DND-41 (cell line): Measurements from ENCODE around the gene FLT3.
"Not testable (repeated sequence)": the region's sequence is repeated elsewhere in the genome, so short reads cannot be mapped to it uniquely, and the experiment has no call there.

Experiments
- ATAC-seq: fragments of 200-7000 bp; cut with Tn5 transposase; 3 replicates; pipeline ENCODE4 v1.9.1; 2021; ENCODE audit warnings: low read depth; ENCODE audit not compliant: insufficient read depth
- DNase-seq: peaks from one replicate; pipeline ENCODE4 v3.0.0-alpha.2; 2020
- H2AFZ ChIP-seq: 2 replicates; pipeline ENCODE4 v1.6.0; 2012; ENCODE audit warnings: low read depth, low read length
- H3K27ac ChIP-seq: 2 replicates; pipeline ENCODE4 v1.5.1; 2012; ENCODE audit warnings: low read length, inconsistent platforms
- H3K27me3 ChIP-seq: fragments of 200-600 bp; sonication (generic); 2 replicates; pipeline ENCODE4 v1.6.0; 2012; ENCODE audit warnings: low read length, mild to moderate bottlenecking, inconsistent platforms; ENCODE audit not compliant: insufficient read depth, poor library complexity
- H3K36me3 ChIP-seq: 2 replicates; pipeline ENCODE4 v1.5.1; 2012; ENCODE audit warnings: low read length, inconsistent platforms; ENCODE audit not compliant: insufficient read depth
- H3K4me1 ChIP-seq: 2 replicates; pipeline ENCODE4 v1.5.1; 2012; ENCODE audit warnings: mild to moderate bottlenecking, low read length; ENCODE audit not compliant: insufficient read depth
- H3K4me2 ChIP-seq: 2 replicates; pipeline ENCODE4 v1.6.0; 2012; ENCODE audit warnings: mild to moderate bottlenecking, moderate library complexity, low read length, inconsistent platforms; ENCODE audit not compliant: insufficient read depth
- H3K4me3 ChIP-seq, 2 experiments: fragments of 200-600 bp in 1 of 2; shearing (Covaris generic) in 1 of 2; 2 replicates each; pipeline ENCODE4 v1.5.1; 2012 to 2016; ENCODE audit warnings: inconsistent platforms in 2 of 2, low read length in 2 of 2, mild to moderate bottlenecking in 2 of 2, low read depth in 1 of 2, moderate library complexity in 1 of 2
- H3K79me2 ChIP-seq: 2 replicates; pipeline ENCODE4 v1.6.0; 2012; ENCODE audit warnings: low read length, inconsistent platforms; ENCODE audit not compliant: insufficient read depth
- H3K9ac ChIP-seq: 2 replicates; pipeline ENCODE4 v1.6.0; 2012; ENCODE audit warnings: low read depth, mild to moderate bottlenecking, inconsistent platforms, low read length, moderate library complexity
- H3K9me3 ChIP-seq: 2 replicates; pipeline ENCODE4 v1.5.1; 2012; ENCODE audit warnings: low read length, moderate library complexity, mild to moderate bottlenecking, inconsistent platforms; ENCODE audit not compliant: insufficient read depth, severe bottlenecking
- H4K20me1 ChIP-seq: 2 replicates; pipeline ENCODE4 v1.6.0; 2012; ENCODE audit warnings: low read length; ENCODE audit not compliant: insufficient read depth
- CTCF ChIP-seq: IDR thresholded peaks from 2 replicates; pipeline ENCODE4 v1.5.1; 2012; ENCODE audit warnings: borderline replicate concordance, low read length, moderate library complexity, mild to moderate bottlenecking; ENCODE audit not compliant: poor library complexity, severe bottlenecking; ENCODE audit errors: extremely low read depth
- EZH2 ChIP-seq: IDR thresholded peaks from 3 replicates; pipeline ENCODE4 v1.6.1; 2012; ENCODE audit warnings: borderline replicate concordance, low read depth, mild to moderate bottlenecking, moderate library complexity, low read length, inconsistent platforms; ENCODE audit not compliant: severe bottlenecking

Gene FLT3

DNA sequence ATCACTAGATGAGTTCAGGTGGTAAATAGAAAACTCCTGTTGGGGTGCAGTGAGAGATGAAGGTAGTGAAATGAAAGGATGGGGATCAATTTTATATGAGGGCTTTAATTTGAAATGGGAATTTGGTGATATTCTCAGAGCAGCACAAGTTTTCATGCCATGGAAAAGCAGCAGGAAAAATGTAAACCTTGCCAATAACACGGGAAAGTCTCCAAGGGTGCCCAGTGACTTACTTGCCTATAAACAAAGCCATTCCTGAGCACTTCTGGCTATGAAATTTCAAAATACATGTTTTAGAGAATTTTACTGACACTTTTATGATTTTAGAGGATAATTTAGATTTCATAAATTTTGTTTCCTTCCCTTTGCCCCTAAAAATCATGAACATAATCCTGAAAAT is 16.4 kb upstream of the FLT3 start:
- Histone ChIP-seq H3K4me2 (no peak overlapping the region), H3K9ac (no peak overlapping the region), H3K36me3 (no peaks in the 10 kb centered on the region), H3K27ac (no peak overlapping the region), H3K27me3 (no peaks in the 10 kb centered on the region), H3K4me1 (no peaks in the 10 kb centered on the region), H3K79me2 (no peaks in the 10 kb centered on the region), H3K9me3 (no peaks in the 10 kb centered on the region), H3K4me3 (no peak overlapping the region), H2AFZ (no peak overlapping the region), H4K20me1 (no peaks in the 10 kb centered on the region)
- no peak for TF ChIP-seq CTCF
- TF ChIP-seq EZH2: no peak
- no peak for DNase-seq
- no peak for ATAC-seq

- Histone ChIP-seq H4K20me1 (no peaks in the 10 kb centered on the region), H3K27me3 (peaks cover 3% of the 10 kb centered on the region), H3K4me2 (no peak overlapping the region), H3K9ac (no peak overlapping the region), H2AFZ (no peak overlapping the region), H3K27ac (no peak overlapping the region), H3K9me3 (no peaks in the 10 kb centered on the region), H3K4me3 (no peak overlapping the region), H3K36me3 (no peaks in the 10 kb centered on the region), H3K79me2 (no peaks in the 10 kb centered on the region), H3K4me1 (no peaks in the 10 kb centered on the region)
- DNase-seq: no peak
- ATAC-seq: no peak
- no peak for TF ChIP-seq EZH2
- TF ChIP-seq CTCF: no peak
Measured at GRCh38 chr13:28110414-28110813, 10.0 kb upstream of the FLT3 start.

- DNase-seq (no peak), ATAC-seq (no peak)
- peaks cover 3% of the 10 kb centered on the region for H3K27me3 ChIP-seq
- no peak overlapping the region for H3K4me3 ChIP-seq
- H3K4me1 ChIP-seq: no peaks in the 10 kb centered on the region
- H3K27ac ChIP-seq: no peak overlapping the region
- no peaks in the 10 kb centered on the region for H3K79me2 ChIP-seq
- no peaks in the 10 kb centered on the region for H3K36me3 ChIP-seq
- no peaks in the 10 kb centered on the region for H3K9me3 ChIP-seq
- no peak overlapping the region for H3K9ac ChIP-seq
- H2AFZ ChIP-seq: no peak overlapping the region
- TF ChIP-seq EZH2 (no peak), CTCF (no peak)
- no peak overlapping the region for H3K4me2 ChIP-seq
- no peaks in the 10 kb centered on the region for H4K20me1 ChIP-seq
Measured at GRCh38 chr13:28106976-28107375, 6.6 kb upstream of the FLT3 start.

- not testable (repeated sequence) for H3K9ac ChIP-seq, H3K9me3 ChIP-seq, H3K4me3 ChIP-seq, H3K79me2 ChIP-seq, ATAC-seq, H3K4me2 ChIP-seq, H4K20me1 ChIP-seq, H3K36me3 ChIP-seq, H3K27ac ChIP-seq, DNase-seq, H2AFZ ChIP-seq
- Histone ChIP-seq H3K27me3 (peaks cover 38% of the 10 kb centered on the region), H3K4me1 (peaks cover 21% of the 10 kb centered on the region)
Measured at GRCh38 chr13:28101886-28102285, 1.5 kb upstream of the FLT3 start.
